ENCODE data around the gene FBXO34.

The FBXO34 gene

DNA sequence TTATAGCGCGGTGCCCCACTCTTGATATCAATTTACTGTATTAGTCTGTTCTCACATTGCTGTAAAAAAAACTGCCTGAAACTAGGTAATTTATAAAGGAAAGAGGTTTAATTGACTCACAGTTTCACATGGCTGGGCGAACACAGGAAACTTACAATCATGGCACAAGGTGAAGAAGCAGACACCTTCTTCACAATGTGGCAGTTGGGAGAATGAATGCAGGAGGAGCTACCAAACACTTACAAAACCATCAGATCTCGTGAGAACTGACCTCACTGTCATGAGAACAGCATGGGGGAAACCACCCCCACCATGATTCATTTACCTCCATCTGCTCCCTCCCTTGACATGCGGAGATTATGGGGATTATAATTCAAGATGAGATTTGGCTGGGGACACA lies 42.3 kb downstream of the FBXO34 start:
- H4K8ac ChIP-seq (ENCODE audit: low read depth, low read length), result no peak overlapping the region
- no peak overlapping the region for H2BK120ac ChIP-seq (ENCODE audit: low read depth, low read length)
- no peak overlapping the region for H2BK15ac ChIP-seq (replicated peaks; ENCODE audit: low read depth)
- peaks cover 5% of the 10 kb centered on the region for H3K4me1 ChIP-seq (ENCODE audit: control insufficient read depth, low read depth, low read length)
- H3K36me3 ChIP-seq (ENCODE audit: control insufficient read depth, insufficient read depth, low read length), result peaks cover 1% of the 10 kb centered on the region
- peaks cover 4% of the 10 kb centered on the region for H3K79me2 ChIP-seq (ENCODE audit: control insufficient read depth, insufficient read depth, low read length)
- peaks cover 8% of the 10 kb centered on the region for H3K79me1 ChIP-seq (ENCODE audit: low read length)
- no peak overlapping the region for H3K4me3 ChIP-seq (ENCODE audit: low read length)
- no peak overlapping the region for H3K18ac ChIP-seq (ENCODE audit: low read length)
- H3K27ac ChIP-seq (ENCODE audit: low read depth, low read length), result peak overlapping the region; percentile 84
- no peak overlapping the region for H3K4me2 ChIP-seq (ENCODE audit: low read length)
- no peak overlapping the region for H3K23ac ChIP-seq (ENCODE audit: low read length)
- peak; percentile 56 for DNase-seq
- no peaks in the 10 kb centered on the region for H3K27me3 ChIP-seq (ENCODE audit: insufficient read depth, low read length, poor library complexity)
- no peak overlapping the region for H3K4ac ChIP-seq (ENCODE audit: low read depth, low read length)
- H3K9ac ChIP-seq (ENCODE audit: low read length), result no peak overlapping the region
- no peak overlapping the region for H2AK5ac ChIP-seq (ENCODE audit: low read length)
- WGBS (ENCODE audit: extremely low coverage, insufficient coverage, low lambda C conversion rate), result no CpG with 5 or more reads among the region's 5 CpGs
- H4K5ac ChIP-seq (ENCODE audit: low read length), result peak overlapping the region; percentile 42
- peak overlapping the region; percentile 84 for H2BK5ac ChIP-seq (ENCODE audit: low read length)
- no peak overlapping the region for H3K56ac ChIP-seq (ENCODE audit: low read length)

DNA sequence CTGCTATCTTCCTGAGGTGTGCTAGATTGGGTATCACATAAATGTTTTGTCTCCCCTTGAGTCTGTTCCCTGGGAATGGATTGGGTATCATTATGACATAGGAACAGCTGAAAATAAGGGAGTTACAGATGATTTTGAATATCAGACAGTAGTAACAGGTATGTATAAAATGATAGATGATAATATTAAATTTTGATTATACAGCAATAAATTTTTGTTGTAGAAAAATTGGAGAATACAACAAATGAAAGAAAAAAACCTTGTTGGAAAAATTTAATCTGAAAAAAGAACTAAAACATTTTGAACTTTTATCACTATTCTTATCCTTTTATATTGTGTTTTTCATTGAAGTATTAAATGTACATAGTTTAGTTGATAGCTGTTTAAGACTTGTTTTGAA lies 43.2 kb downstream of the FBXO34 start:
- Histone ChIP-seq H2BK5ac (ENCODE audit: low read length) (no peak overlapping the region), H2BK120ac (ENCODE audit: low read depth, low read length) (no peak overlapping the region), H3K4me2 (ENCODE audit: low read length) (no peak overlapping the region), H3K79me1 (ENCODE audit: low read length) (peaks cover 8% of the 10 kb centered on the region), H3K27me3 (ENCODE audit: insufficient read depth, low read length, poor library complexity) (no peaks in the 10 kb centered on the region), H3K4me3 (ENCODE audit: low read length) (no peak overlapping the region), H2AK5ac (ENCODE audit: low read length) (no peak overlapping the region), H3K23ac (ENCODE audit: low read length) (no peak overlapping the region), H3K4ac (ENCODE audit: low read depth, low read length) (no peak overlapping the region), H3K9ac (ENCODE audit: low read length) (no peak overlapping the region), H3K36me3 (ENCODE audit: control insufficient read depth, insufficient read depth, low read length) (peaks cover 1% of the 10 kb centered on the region), H4K8ac (ENCODE audit: low read depth, low read length) (no peak overlapping the region), H3K56ac (ENCODE audit: low read length) (no peak overlapping the region), H2BK15ac (replicated peaks; ENCODE audit: low read depth) (no peak overlapping the region), H3K18ac (ENCODE audit: low read length) (no peak overlapping the region), H3K27ac (ENCODE audit: low read depth, low read length) (no peak overlapping the region), H4K5ac (ENCODE audit: low read length) (no peak overlapping the region), H3K79me2 (ENCODE audit: control insufficient read depth, insufficient read depth, low read length) (peaks cover 2% of the 10 kb centered on the region), H3K4me1 (ENCODE audit: control insufficient read depth, low read depth, low read length) (peaks cover 3% of the 10 kb centered on the region)
- no peak for DNase-seq

DNA sequence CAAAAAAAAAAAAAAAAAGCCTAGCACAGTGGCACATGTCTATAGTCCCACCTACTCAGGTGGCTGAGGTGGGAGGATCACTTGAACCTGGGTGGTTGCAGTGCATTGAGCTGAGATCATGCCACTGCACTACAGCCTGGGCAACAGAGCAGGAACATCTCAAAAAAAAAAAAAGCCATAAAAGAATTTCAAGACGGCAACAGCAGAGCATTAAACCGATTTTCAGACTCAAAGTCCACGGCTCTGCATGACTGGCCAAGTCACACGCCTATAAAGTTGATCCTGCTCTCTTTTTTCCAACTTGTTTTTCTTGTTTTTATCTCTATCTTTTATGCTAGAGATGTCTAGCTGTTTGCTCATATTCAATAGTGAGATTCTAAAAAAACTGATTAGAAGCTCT lies 45.3 kb downstream of the FBXO34 start:
- Histone ChIP-seq H2BK15ac (replicated peaks; ENCODE audit: low read depth) (no peak overlapping the region), H3K79me1 (ENCODE audit: low read length) (peaks cover 10% of the 10 kb centered on the region), H3K18ac (ENCODE audit: low read length) (no peak overlapping the region), H3K4me1 (ENCODE audit: control insufficient read depth, low read depth, low read length) (no peaks in the 10 kb centered on the region), H4K8ac (ENCODE audit: low read depth, low read length) (no peak overlapping the region), H2AK5ac (ENCODE audit: low read length) (no peak overlapping the region), H4K5ac (ENCODE audit: low read length) (no peak overlapping the region), H3K27me3 (ENCODE audit: insufficient read depth, low read length, poor library complexity) (no peaks in the 10 kb centered on the region), H3K4ac (ENCODE audit: low read depth, low read length) (peak overlapping the region; percentile 55), H3K4me3 (ENCODE audit: low read length) (no peak overlapping the region), H3K36me3 (ENCODE audit: control insufficient read depth, insufficient read depth, low read length) (peaks cover 1% of the 10 kb centered on the region), H2BK120ac (ENCODE audit: low read depth, low read length) (no peak overlapping the region), H2BK5ac (ENCODE audit: low read length) (no peak overlapping the region), H3K79me2 (ENCODE audit: control insufficient read depth, insufficient read depth, low read length) (peaks cover 3% of the 10 kb centered on the region), H3K23ac (ENCODE audit: low read length) (no peak overlapping the region), H3K9ac (ENCODE audit: low read length) (no peak overlapping the region), H3K27ac (ENCODE audit: low read depth, low read length) (no peak overlapping the region), H3K56ac (ENCODE audit: low read length) (no peak overlapping the region), H3K4me2 (ENCODE audit: low read length) (no peak overlapping the region)
- no peak for DNase-seq
- no CpG with 5 or more reads among the region's 4 CpGs for WGBS (ENCODE audit: extremely low coverage, insufficient coverage, low lambda C conversion rate)

DNA sequence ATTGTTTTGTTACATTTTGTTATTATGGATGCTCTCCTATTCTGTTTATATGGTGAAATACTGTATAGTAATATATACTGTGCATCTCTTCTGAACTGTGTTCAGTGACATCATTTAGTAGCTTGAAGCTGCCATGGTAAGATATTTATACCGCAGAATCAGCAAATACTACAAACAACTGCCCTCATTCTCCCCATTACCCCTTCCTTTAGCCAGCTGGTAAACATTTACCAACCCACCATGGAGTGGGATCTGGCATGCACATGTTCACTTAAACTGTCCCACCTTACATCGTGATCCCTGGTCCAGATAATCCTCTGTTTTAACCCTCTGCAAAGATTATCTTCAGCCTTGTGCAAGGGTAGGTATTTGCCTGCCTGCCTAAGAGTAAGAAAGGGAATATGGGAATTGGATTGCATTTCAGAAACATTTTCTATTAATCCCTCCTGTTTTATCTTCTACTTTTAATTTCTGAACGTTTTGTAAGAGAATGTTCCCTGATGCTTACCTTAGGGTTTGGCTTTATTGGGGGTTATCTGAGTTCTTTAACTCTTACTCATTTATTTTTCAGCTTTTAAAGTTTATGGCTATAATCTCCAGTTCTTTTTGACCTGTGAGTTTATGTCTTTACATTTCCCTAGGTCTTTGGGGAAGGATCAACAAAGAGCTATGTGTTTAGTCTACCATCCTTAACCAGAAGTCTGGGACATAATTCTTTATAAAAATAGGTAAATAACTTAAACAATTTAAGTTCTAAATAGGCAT lies 46.5 kb downstream of the FBXO34 start:
- Histone ChIP-seq H2BK120ac (ENCODE audit: low read depth, low read length) (no peak overlapping the region), H3K79me2 (ENCODE audit: control insufficient read depth, insufficient read depth, low read length) (peaks cover 3% of the 10 kb centered on the region), H3K27me3 (ENCODE audit: insufficient read depth, low read length, poor library complexity) (no peaks in the 10 kb centered on the region), H3K4me3 (ENCODE audit: low read length) (no peak overlapping the region), H4K5ac (ENCODE audit: low read length) (no peak overlapping the region), H2BK5ac (ENCODE audit: low read length) (no peak overlapping the region), H3K27ac (ENCODE audit: low read depth, low read length) (no peak overlapping the region), H3K56ac (ENCODE audit: low read length) (no peak overlapping the region), H3K4me2 (ENCODE audit: low read length) (no peak overlapping the region), H3K79me1 (ENCODE audit: low read length) (peaks cover 7% of the 10 kb centered on the region), H2AK5ac (ENCODE audit: low read length) (no peak overlapping the region), H3K36me3 (ENCODE audit: control insufficient read depth, insufficient read depth, low read length) (peaks cover 1% of the 10 kb centered on the region), H3K23ac (ENCODE audit: low read length) (no peak overlapping the region), H3K4me1 (ENCODE audit: control insufficient read depth, low read depth, low read length) (no peaks in the 10 kb centered on the region), H3K9ac (ENCODE audit: low read length) (no peak overlapping the region), H4K8ac (ENCODE audit: low read depth, low read length) (no peak overlapping the region), H3K18ac (ENCODE audit: low read length) (no peak overlapping the region), H2BK15ac (replicated peaks; ENCODE audit: low read depth) (no peak overlapping the region), H3K4ac (ENCODE audit: low read depth, low read length) (no peak overlapping the region)
- no CpG with 5 or more reads among the region's 3 CpGs for WGBS (ENCODE audit: extremely low coverage, insufficient coverage, low lambda C conversion rate)
- DNase-seq, result no peak

DNA sequence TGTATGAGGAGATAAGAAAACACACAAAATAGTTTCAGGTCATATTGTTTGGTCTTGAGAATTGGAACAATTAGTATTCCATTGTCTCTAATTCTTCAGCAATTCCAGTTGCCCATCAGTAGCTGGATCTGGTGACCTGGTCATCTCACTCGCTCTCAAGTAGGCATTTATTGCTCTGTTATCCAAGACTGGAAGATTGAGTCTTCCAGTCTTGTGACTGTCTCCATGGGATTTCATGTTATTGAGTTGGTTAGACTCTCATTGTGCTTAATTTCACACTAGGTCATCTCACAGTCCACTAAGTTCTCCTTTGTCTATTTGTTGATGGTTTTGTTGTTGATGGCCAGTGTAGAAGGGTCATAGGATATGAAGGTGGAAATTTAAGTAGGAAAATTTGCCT lies 47.5 kb downstream of the FBXO34 start:
- Histone ChIP-seq H3K18ac (ENCODE audit: low read length) (no peak overlapping the region), H3K4me3 (ENCODE audit: low read length) (no peak overlapping the region), H3K4me2 (ENCODE audit: low read length) (no peak overlapping the region), H2AK5ac (ENCODE audit: low read length) (no peak overlapping the region), H3K79me2 (ENCODE audit: control insufficient read depth, insufficient read depth, low read length) (peaks cover 3% of the 10 kb centered on the region), H3K36me3 (ENCODE audit: control insufficient read depth, insufficient read depth, low read length) (peaks cover 1% of the 10 kb centered on the region), H2BK120ac (ENCODE audit: low read depth, low read length) (no peak overlapping the region), H3K23ac (ENCODE audit: low read length) (no peak overlapping the region), H3K56ac (ENCODE audit: low read length) (no peak overlapping the region), H3K79me1 (ENCODE audit: low read length) (peaks cover 7% of the 10 kb centered on the region), H3K4ac (ENCODE audit: low read depth, low read length) (no peak overlapping the region), H3K27me3 (ENCODE audit: insufficient read depth, low read length, poor library complexity) (no peaks in the 10 kb centered on the region), H3K4me1 (ENCODE audit: control insufficient read depth, low read depth, low read length) (no peaks in the 10 kb centered on the region), H3K27ac (ENCODE audit: low read depth, low read length) (no peak overlapping the region), H4K8ac (ENCODE audit: low read depth, low read length) (no peak overlapping the region), H4K5ac (ENCODE audit: low read length) (no peak overlapping the region), H2BK5ac (ENCODE audit: low read length) (no peak overlapping the region), H2BK15ac (replicated peaks; ENCODE audit: low read depth) (no peak overlapping the region), H3K9ac (ENCODE audit: low read length) (no peak overlapping the region)
- DNase-seq, result no peak
- WGBS (ENCODE audit: extremely low coverage, insufficient coverage, low lambda C conversion rate), result no CpG with 5 or more reads among the region's 1 CpG

DNA sequence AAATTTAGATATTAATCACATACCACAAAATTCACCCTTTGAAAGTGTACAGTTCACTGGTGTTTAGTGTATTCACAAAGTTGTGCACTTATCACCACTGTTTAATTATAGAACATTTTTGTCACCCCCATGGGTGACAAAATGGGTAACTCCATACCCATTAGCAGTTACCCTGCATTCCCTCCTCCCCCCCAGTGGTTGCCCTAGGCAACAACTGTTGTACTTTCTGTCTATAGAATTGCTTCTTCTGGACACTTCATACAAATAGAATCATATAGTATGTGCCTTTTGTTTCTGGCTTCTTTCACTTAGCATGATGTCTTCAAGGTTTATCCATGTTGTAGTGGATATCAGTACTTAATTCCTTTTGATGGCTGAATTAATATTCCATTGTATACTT lies 52.7 kb downstream of the FBXO34 start:
- Histone ChIP-seq H3K27me3 (ENCODE audit: insufficient read depth, low read length, poor library complexity) (no peaks in the 10 kb centered on the region), H3K56ac (ENCODE audit: low read length) (no peak overlapping the region), H3K79me2 (ENCODE audit: control insufficient read depth, insufficient read depth, low read length) (peaks cover 7% of the 10 kb centered on the region), H3K4me1 (ENCODE audit: control insufficient read depth, low read depth, low read length) (no peaks in the 10 kb centered on the region), H2BK120ac (ENCODE audit: low read depth, low read length) (no peak overlapping the region), H2BK15ac (replicated peaks; ENCODE audit: low read depth) (no peak overlapping the region), H3K79me1 (ENCODE audit: low read length) (peaks cover 13% of the 10 kb centered on the region), H3K4me2 (ENCODE audit: low read length) (no peak overlapping the region), H2AK5ac (ENCODE audit: low read length) (no peak overlapping the region), H3K18ac (ENCODE audit: low read length) (no peak overlapping the region), H3K36me3 (ENCODE audit: control insufficient read depth, insufficient read depth, low read length) (no peaks in the 10 kb centered on the region), H4K5ac (ENCODE audit: low read length) (no peak overlapping the region), H3K9ac (ENCODE audit: low read length) (no peak overlapping the region), H3K27ac (ENCODE audit: low read depth, low read length) (no peak overlapping the region), H4K8ac (ENCODE audit: low read depth, low read length) (no peak overlapping the region), H3K23ac (ENCODE audit: low read length) (no peak overlapping the region), H2BK5ac (ENCODE audit: low read length) (no peak overlapping the region), H3K4me3 (ENCODE audit: low read length) (no peak overlapping the region), H3K4ac (ENCODE audit: low read depth, low read length) (no peak overlapping the region)
- DNase-seq, result no peak
